ENCODE results near the gene AKR1B15.

AKR1B15 gene

GRCh38 chr7:134548877-134549276 is at the start of gene AKR1B15:
AKR1B15 (plus strand) TSS chr7:134549110; CDS start chr7:134564620, 15,510 bp downstream.
- TF ChIP-seq CTCF (IDR thresholded peaks at IDR 0.05; ENCODE audit: control insufficient read depth, extremely low read depth, insufficient read depth): no peak
- no peak for DNase-seq (ENCODE audit: low read depth)
- H3K4me3 ChIP-seq (ENCODE audit: low read depth, low read length): no peak within 1 kb of the TSS

GRCh38 chr7:134500406-134500805 is 48.5 kb upstream of the AKR1B15 start:
- no peak for TF ChIP-seq CTCF (IDR thresholded peaks at IDR 0.05; ENCODE audit: control insufficient read depth, extremely low read depth, insufficient read depth)
- no peak for DNase-seq (ENCODE audit: low read depth)
- H3K4me3 ChIP-seq (ENCODE audit: low read depth, low read length): no peak overlapping the region

GRCh38 chr7:134500982-134501381 is 47.9 kb upstream of the AKR1B15 start:
- no peak for DNase-seq (ENCODE audit: low read depth)
- no peak overlapping the region for H3K4me3 ChIP-seq (ENCODE audit: low read depth, low read length)
- no peak for TF ChIP-seq CTCF (IDR thresholded peaks at IDR 0.05; ENCODE audit: control insufficient read depth, extremely low read depth, insufficient read depth)

GRCh38 chr7:134502463-134503371 is 46.2 kb upstream of the AKR1B15 start:
- H3K4me3 ChIP-seq (ENCODE audit: low read depth, low read length): no peak overlapping the region
- no peak for DNase-seq (ENCODE audit: low read depth)
- no peak for TF ChIP-seq CTCF (IDR thresholded peaks at IDR 0.05; ENCODE audit: control insufficient read depth, extremely low read depth, insufficient read depth)

GRCh38 chr7:134504660-134505164 is 44.2 kb upstream of the AKR1B15 start:
- no peak for DNase-seq (ENCODE audit: low read depth)
- TF ChIP-seq CTCF (IDR thresholded peaks at IDR 0.05; ENCODE audit: control insufficient read depth, extremely low read depth, insufficient read depth): no peak
- H3K4me3 ChIP-seq (ENCODE audit: low read depth, low read length): no peak overlapping the region

GRCh38 chr7:134505856-134506255 is 43.1 kb upstream of the AKR1B15 start:
- TF ChIP-seq CTCF (IDR thresholded peaks at IDR 0.05; ENCODE audit: control insufficient read depth, extremely low read depth, insufficient read depth): no peak
- no peak overlapping the region for H3K4me3 ChIP-seq (ENCODE audit: low read depth, low read length)
- no peak for DNase-seq (ENCODE audit: low read depth)

Data from LNCaP clone FGC (cell line).